NCI-H146 treated with DMSO at 0.1 percent for 48 hours (cell line): ENCODE measurements around the gene MAPRE3.

Source experiments
- DNase-seq: peaks from one replicate; lab custom pipeline; 2025; ENCODE audit not compliant: unreplicated experiment; lab: John Stamatoyannopoulos, UW

Gene MAPRE3

DNA sequence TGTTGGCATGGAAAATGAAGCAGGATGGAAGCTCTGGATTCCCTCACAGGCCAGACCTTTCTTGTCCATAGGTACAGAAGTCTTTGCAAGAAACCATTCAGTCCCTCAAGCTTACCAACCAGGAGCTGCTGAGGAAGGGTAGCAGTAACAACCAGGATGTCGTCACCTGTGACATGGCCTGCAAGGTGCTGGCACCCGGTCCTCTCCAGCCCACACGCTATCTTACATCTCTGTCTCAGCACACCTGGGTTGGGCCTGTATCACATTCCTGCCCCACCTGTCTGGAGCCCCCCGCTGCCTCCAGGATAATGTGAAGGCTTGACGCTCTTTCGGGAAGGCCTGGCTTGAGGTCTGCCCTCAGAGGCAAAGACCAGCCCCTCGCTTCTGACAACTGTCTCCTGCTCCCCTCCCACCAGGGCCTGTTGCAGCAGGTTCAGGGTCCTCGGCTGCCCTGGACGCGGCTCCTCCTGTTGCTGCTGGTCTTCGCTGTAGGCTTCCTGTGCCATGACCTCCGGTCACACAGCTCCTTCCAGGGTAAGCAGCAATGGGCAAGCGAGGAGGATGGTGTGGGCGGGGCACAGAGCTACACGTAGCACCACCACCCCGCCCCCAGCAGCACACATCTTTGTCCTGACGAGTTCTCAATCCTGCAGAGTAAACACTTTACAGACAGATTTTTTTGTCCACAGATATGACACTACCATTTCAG lies 68.3 kb downstream of the MAPRE3 start:
- DNase-seq: no peak

DNA sequence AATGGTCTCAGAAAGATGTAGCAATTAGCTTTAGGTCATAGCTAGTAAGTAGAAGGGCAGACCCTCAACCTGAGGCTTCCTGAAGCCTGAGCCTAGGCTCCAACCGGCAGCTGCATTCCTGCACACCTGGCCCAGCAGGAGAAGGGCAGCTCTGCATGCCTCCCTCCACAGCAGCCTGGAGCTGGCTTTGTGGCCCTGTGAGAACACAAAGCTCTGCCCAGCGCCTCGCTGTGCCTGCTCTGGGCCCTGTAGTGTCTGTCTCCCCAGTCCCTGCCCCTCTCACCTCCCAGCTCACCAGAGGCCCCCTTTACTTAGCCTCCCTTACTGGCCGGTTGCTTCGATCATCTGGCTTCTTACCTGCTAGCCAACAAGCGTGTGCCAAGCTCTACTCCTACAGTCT lies 69.0 kb downstream of the MAPRE3 start:
- DNase-seq: no peak

DNA sequence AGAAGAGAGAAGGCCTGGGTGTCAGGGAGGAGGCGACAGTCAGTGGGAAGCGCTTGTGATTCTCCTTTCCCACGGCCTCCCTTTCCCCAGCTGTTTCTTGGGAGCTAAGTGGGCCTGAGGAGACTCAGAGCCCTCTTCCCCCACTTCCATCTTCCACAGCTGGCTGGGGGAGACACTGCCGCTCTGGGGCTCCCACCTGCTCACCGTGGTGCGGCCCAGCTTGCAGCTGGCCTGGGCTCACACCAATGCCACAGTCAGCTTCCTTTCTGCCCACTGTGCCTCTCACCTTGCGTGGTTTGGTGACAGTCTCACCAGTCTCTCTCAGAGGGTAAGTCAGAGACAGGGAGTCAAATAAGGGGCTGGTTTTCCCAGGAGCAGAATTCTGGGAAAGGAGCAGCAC lies 69.4 kb downstream of the MAPRE3 start:
- DNase-seq: no peak

DNA sequence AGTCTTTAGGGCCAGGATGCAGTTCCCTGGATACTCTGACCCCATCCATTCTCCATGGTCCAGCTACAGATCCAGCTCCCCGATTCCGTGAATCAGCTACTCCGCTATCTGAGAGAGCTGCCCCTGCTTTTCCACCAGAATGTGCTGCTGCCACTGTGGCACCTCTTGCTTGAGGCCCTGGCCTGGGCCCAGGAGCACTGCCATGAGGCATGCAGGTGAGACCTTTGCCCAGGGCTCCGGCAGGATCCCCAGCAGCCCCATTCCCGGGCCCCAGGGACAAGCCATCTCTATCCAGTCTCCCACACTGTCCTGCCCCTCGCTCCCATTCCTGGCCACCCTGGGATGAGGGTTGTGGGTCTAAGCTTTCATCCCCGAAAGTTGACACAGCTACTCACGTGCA lies 69.8 kb downstream of the MAPRE3 start:
- no peak for DNase-seq

DNA sequence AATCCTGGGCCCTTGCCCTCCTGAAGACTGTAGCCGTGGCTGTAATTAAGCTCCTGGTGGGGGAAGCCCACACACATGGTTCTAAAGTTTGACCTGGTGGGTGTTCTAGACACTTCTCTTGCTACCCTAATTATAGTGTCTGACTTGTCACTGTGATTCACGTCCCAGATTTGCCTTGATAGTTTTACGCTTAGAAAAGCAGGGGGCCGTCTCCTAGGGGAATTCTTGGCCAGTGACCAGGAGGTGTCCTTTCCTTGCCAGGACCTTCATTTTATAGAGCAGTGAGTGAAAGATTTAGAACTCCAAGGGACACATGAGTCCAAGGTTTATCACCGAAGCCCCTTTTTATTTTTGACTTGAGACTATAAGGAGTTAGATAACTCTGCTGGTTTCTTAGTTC lies 71.3 kb downstream of the MAPRE3 start:
- DNase-seq: no peak

DNA sequence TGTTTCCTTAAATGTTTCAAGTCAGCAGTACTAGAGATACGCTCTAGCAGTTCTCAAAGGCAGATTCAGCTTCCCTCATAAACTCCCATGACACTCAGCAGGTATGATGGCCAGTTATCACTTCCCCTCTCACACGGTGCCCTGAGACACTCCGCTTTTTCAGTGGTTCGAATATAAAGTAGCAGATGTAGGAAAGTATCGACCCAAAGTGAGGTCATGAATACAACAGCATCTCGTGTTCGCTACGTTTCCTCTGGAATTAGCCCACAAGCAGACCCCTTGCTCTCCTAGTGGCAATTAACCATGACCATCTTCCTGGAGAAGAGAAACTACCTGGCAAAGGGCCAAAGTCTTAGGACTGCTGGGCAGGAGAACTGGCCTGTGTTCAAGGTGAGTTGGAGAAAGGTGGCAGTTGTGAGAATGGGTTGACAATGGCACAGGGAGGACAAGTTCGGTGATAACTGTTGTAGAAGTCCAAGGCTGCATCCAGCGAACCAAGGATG lies 71.8 kb downstream of the MAPRE3 start:
- no peak for DNase-seq

DNA sequence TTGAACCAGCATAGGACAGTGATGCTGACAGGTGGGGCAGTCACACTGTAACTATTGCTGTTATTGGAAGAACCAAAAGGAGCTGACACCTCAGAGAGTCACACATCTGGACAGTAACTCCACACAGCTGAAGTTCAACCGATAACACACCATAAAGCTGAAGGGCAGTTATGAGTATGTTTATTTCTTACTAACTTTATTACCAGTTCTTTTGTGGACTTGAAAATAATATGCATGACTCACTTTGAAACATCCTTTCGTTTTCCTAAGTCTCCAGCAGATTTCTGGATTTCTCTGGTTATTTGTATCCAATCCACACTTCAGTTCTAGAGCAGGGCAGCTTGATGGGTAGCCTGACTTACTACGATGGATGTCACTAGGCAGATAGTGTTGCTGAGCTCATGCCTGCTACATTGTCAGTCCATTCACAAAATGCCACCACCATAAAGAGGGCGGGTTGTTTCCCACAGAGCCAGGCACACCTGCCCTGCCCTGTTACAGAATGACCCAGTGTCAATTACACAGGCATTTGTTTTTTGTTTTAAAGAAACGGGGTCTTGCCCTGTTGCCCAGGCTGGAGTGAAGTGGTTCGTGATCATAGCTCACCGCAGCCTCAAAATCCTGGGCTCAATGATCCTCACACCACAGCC lies 72.7 kb downstream of the MAPRE3 start:
- no peak for DNase-seq

DNA sequence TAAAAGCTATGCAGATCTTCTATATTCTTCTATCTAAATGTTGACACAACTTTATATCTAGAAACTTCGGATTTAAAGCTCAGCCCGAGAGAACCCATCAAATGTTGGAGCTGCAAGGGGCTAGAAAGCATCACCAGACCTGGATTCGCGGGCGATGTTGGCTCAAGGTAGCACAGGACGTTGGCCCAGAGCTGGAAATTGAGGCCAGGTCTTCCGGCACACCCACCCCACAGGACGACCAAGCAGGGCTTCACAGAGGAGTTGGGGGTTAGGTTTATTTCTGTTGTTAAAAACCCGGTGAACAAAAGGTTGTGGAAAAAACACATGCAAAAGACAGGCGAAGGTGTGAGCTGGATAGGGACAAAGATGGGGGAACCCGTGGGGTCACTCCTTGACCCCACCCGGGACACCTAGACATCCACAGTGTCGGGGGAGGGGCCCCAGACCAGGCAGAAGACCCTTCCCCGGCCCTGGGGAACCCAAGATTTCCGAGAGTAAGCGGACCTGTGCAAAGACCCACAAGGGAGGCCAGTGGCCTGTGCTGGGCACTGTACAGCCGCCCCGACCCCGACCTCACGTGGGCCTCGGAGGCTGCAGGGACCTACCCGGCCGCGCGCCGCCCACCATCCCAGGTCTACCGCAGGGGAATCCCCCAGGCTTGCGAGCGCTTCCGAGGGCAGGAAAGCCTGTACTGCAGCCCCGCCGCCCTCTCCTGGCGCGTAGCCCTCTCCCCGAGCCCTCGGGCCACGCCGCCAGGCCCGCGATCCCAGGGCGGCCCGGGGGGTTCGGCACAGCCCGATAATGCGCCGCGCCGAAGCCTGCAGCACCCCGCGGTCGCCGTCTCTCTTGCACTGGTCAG lies 79.2 kb downstream of the MAPRE3 start:
- DNase-seq: no peak

DNA sequence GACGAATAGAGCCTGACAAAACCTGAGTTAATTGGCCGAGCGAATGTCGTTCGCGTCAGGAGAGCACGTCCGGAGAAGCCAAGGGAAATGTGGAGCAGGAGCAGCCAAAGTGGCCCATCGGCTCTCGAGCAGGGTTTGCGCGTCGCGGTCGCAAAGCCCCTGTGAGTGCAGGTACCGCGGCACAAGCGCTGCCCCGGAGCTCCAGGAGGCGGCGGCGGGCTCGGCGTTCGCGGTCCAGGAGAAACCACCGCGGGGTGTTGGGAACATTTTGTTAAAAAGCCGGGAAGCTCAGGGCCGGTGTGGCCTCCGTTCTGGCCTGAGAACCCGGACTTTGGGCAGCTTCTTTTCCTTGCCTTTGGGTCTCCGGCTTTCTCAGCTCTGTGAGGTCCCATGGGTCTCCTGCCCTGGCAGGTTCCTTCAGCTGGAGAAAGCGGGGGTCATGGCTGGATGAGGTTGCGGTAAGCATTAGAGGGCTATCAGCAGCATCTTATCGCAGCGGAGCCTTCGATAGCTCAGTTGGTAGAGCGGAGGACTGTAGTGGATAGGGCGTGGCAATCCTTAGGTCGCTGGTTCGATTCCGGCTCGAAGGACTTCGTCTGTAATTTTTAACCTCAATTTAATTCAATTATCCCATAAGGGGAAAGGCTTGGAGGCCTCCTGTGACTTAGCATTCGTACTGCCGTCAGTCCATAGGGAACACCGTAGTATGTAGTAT lies 80.0 kb downstream of the MAPRE3 start:
- peak; percentile 95 for DNase-seq

DNA sequence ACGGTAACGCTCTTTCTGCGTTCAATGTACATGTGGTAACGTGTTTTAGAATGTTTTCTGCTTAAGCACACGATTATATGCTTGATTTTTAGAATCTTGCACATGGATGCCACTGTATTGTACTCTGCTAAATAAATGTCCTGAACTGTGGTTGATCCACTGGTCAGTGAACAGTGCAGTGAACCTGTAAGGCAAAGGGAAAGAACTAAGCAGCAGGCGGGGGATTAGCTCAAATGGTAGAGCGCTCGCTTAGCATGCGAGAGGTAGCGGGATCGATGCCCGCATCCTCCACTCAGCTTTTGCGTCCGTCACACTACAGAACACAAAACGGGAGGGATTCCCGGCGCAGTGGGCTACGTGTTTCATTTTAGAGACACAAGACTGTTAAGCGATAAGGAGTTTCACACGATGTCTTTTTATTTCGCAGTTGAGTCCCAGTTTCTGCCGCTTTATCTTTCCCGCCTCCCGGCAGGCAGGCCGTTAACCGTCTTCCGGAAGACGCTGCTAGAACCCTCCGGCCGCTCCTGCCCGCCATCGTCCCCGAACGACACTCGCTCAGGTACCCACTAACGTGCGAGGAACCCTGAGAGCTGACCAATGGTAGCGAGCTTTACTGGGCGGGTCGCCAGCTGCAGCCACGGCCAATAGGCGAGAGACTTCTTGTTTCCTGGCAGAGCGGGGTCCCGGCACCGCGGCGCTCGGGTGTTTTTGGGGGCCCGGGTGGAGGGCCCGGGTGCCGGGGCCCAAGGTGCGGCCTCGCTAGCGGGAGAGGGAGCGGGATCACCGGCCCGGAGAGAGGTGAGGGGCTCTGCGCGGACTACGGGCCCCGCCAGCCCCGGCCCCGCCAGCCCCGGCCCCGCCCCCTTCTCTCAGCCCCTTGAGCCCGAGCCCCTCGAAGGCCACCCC lies 80.8 kb downstream of the MAPRE3 start, which contains the start of gene AGBL5:
AGBL5 (plus strand) TSS at position 673 of the 906 bp plus-strand sequence. CDS start 1,291 bp downstream, outside the sequence.
- peak; percentile 82 for DNase-seq

DNA sequence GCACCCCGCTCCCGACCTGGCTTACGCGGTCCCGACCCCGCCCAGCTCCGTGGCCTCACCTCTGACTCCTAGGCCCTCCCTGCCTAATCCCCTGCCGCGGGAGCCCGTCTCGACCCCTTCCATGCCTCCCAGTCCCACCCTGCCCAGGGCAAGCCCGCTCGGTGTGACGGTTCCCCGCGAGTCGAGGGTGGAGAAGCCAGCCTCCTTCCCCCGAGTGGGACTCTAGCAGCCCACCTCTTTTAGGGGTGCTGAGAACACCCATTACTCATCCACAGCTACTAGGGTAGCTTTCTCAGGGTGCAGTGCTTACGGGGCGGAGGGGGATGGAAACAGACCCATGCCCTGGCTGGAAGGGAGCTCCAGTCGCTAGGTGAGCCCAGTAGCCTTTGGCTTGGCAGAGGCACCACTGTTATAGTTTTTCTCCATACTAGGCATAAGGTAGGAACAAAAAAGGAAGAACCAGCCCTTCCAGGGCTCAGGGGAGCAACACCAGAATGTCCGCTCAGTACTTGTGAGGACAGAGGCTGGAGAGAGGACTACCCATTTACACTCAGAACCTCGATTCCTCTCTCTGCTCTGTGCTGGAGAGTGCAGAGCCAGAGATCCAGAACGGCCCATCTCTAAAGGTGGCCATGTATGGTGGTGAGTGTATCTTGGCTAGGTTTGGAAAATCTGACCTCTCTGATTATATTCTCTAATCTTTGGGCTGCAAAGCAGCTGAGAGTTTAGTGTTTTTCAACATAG lies 81.6 kb downstream of the MAPRE3 start:
- no peak for DNase-seq

DNA sequence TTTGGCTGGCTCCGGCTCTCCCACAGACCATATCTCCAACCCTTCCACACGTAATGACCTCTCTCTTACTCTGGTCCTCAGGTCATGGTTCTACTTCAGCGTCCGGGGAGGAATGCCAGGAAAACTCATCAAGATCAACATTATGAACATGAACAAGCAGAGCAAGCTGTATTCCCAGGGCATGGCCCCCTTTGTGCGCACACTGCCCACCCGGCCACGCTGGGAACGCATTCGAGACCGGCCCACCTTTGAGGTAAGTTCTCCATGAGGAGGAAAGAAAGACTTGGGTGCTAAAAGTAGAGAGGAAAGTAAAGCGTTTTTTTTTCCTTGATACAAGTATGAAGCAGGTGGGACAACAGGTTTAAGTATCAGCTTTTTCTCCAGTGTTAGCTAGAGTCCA lies 82.9 kb downstream of the MAPRE3 start:
- DNase-seq: no peak

DNA sequence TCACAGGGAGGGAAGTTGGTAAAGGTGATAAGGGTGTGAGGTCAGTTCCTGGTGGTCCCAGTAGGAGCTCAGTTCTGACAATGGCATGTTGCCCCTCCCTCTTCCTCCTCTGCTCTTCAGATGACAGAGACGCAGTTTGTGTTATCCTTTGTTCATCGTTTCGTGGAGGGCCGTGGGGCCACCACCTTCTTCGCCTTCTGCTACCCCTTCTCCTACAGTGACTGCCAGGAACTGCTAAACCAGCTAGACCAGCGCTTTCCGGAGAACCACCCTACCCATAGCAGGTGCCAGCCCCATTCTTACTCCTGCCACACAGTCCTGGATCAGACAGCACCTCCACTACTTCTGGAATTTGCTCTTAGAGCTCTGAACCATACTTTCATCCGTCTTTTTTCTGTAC lies 83.3 kb downstream of the MAPRE3 start:
- no peak for DNase-seq

DNA sequence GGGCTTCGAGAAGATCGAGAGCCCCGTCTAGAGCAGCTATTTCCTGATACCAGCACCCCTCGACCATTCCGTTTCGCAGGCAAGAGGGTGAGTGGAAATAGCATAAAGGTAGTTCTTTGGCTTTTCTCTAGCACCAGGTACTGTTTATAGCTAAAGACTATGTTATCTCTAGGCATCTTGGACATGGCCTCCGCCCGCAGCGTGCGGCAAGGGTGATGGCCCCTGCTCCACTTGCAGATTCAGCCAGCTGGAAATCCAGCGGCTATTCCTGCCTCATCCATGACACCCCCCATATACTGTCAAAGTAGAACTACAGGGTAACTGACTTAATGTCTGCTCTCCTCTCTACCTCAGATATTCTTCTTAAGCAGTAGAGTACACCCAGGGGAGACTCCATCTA lies 84.3 kb downstream of the MAPRE3 start:
- no peak for DNase-seq

DNA sequence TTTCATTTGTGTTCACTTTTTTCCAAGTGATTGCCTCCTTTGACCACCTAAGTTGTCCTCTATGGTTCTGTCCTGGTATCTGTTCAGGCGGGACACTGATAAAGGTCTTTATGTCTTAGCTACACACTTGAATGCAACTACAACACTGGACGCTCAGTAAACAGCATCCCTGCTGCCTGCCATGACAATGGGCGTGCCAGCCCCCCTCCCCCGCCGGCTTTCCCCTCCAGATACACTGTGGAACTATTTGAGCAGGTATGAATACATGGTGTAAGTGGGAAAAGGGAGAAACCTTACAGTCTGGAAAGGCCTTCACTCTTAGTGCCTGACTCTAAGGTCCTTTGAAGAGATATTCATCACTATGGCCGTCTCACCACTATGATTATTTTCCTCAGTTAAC lies 86.7 kb downstream of the MAPRE3 start:
- no peak for DNase-seq

DNA sequence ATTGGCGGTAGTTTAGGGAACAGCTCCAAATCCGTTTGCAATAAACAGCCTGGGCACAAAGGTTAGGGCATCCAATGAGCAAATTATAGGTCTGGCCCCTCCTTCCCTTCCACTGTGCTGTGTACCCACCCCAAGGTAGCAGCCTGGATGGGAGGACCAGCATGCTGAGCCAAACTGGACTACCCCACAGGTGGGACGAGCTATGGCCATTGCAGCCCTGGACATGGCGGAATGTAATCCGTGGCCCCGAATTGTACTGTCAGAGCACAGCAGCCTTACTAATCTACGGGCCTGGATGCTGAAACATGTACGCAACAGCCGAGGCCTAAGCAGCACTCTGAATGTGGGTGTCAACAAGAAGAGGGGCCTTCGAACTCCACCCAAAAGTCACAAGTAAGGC lies 87.8 kb downstream of the MAPRE3 start:
- DNase-seq: no peak

DNA sequence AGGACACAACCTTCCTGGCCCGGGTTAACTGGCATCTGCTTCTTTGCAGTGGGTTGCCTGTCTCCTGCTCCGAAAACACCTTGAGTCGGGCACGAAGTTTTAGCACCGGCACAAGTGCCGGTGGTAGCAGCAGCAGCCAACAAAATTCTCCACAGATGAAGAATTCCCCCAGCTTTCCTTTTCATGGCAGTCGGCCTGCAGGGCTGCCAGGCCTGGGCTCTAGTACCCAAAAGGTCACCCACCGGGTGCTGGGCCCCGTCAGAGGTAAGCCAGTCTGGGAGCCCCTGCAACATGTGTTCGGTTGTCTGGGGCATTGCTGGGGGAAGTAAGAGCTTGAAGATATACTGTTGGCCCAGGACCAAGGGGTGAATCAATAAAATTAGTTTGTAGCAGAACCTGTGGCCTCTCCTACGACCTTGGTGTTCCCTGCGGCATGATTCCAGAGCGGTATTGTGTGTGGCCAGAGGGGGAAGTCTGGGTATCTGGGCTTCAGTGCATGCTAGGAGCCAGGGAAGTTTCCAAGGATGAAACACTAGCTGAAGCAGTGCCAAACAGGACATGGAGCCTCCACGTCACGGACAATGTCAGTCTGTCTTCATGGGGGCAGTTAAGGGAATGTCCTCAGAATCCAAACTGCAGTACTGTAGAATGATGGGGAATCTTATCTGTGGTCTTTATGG lies 88.8 kb downstream of the MAPRE3 start:
- no peak for DNase-seq

DNA sequence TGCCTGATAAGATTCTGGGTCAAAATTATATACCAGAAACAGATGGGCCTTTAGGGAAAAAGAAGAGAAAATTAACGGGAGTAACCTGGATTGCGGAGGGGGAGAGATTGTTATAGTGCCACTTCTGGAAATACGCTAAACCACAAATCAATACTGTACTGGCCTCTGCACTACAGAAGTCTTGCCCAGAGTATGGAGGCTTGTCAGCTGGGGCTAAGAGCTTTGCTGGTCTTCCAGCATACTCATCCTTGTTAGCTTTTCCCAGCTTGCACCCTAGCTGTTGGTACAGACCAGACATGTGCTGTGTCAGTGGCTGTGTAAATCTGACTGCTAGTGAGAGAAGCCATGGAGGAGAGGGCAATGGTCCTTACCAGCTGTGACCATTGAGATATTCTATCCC lies 89.9 kb downstream of the MAPRE3 start:
- no peak for DNase-seq

DNA sequence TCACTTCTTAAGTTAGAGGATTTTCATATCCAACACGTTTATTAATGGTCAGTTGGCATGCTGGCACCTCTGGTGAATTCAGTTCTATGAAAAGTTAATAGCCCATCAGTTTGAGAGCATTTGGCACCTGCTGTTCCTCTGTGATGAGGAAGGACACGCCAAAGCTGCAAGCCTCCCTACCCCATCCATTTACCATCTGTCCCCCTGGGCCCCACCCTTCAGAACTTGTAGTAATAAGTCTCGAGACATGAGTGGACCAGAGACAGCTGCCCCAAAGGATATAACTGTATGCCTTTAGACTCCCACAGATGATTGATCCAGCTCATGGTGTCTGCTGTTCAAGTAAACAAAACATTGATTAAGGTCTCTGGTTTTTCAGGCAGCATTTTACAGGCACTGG lies 94.7 kb downstream of the MAPRE3 start:
- no peak for DNase-seq
